ENCODE results near the gene CR2.

DNA sequence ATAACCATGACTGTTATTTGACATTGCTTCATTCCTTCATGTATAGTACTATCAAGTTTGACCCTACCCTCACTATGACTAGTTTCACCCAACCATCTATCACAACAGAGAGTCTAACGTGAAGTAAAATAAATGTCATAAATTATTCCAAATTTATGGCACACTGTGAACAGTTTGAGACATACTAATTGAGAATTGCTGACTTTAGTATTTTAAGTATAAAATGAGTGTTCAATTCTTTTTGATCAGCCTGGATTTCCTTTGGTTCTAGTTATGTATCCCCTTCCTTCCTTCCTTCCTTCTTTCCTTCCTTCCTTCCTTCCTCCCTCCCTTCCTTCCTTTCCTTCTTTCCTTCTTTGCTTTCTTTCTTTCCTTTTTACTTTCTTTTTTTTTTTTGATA, 56.3 kb downstream of the CR2 start:
- TF ChIP-seq CTCF (IDR thresholded peaks at IDR 0.05) (no peak), POLR2A (IDR thresholded peaks at IDR 0.05) (no peak)
